ENCODE data around the gene C10orf71.

DNA sequence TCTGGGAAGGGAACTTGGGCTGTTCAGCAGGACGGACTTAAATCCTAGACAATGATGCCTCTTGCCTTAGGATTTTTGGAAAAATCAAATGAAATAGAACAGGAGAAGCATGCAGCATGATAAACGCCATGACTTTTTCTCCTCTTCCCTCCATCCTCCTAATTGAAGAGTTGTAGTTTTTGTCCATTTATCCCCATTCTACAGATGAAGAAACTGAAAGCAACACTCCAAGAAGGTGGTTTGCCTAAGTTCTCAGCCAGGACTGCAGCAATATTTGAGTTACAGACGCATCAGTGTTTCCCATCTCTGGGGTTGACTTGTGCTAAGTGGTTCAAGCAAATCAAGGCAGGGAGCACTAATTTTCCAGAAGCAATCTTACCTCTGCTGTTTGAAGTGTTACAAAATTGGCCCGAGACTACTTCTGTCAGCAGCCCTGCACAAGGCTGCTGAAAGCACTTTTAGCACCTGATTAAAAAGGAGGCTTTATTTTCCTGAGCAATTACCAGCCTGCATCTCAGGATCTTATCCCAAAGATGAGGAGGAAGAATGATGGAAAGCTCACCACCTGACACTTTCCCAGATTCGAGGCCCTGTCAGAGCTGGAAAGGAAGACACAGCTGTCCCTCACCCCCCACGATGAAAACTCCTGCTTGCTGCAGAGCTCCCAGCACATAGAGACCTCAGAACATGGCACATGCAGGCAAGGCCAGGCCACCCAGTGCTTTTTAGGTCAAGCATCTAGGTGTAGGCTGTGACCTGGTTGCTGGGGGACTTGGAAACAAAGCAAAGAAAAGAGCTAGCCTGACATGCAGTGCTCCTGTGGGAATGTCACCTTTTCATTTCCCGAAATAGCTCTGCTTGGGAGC, 19.7 kb upstream of the C10orf71 start:
- TF ChIP-seq CTCF (IDR thresholded peaks at IDR 0.05; ENCODE audit: insufficient read depth, low read depth, low read length) (no peak), EZH2 (IDR thresholded peaks at IDR 0.05; ENCODE audit: insufficient read depth, low read length) (no peak)

All from astrocyte (in vitro differentiated cells and primary cell).